PC-3 (cell line): Measurements from ENCODE around the gene FOXJ3. TPM values are rescaled to one million over a fixed set of nuclear protein-coding genes. Genes with fewer than 3 reads are reported as not detected.
A peak's percentile ranks its signal among the peaks of the same experiment; 100 is the strongest.

ENCODE experiments used
- ATAC-seq: fragments of 200-7000 bp; cut with Tn5 transposase; 2 replicates; pipeline ENCODE4 v1.9.1; 2020; ENCODE audit warnings: mild to moderate bottlenecking, moderate library complexity
- BruUV-seq: library from RNA; stranded (reverse); fragments of 400-500 nt; replicated peaks from 2 replicates; lab custom pipeline; 2021; lab: Mats Ljungman, UMichigan
- CTCF ChIA-PET: fragments of 300-600 bp; sonication (Branson Sonifier 250); formaldehyde crosslinking; loops from one replicate; lab custom pipeline; 2022; ENCODE audit warnings: antibody characterized with exemption; lab: Charles Lee
- POLR2A ChIA-PET: fragments of 300-600 bp; sonication (Branson Sonifier 250); formaldehyde crosslinking; loops from one replicate; lab custom pipeline; 2022; ENCODE audit warnings: antibody characterized with exemption; ENCODE audit not compliant: unreplicated experiment; lab: Charles Lee
- DNase-seq: peaks from one replicate; pipeline ENCODE4 v3.0.0-alpha.2; 2015
- H2AFZ ChIP-seq: fragments of 300-600 bp; sonication (generic); 2 replicates; pipeline ENCODE4 v1.6.0; 2016; ENCODE audit warnings: antibody characterized with exemption, low read length
- H3F3A ChIP-seq: fragments of 300-600 bp; sonication (generic); one replicate; pipeline ENCODE4 v1.6.0; 2017; ENCODE audit warnings: antibody characterized with exemption, low read length, control low read depth, mild to moderate bottlenecking; ENCODE audit not compliant: unreplicated experiment
- H3K27ac ChIP-seq: fragments of 300-600 bp; sonication (generic); 2 replicates; pipeline ENCODE4 v1.5.1; 2016; ENCODE audit warnings: mild to moderate bottlenecking, low read length
- H3K27me3 ChIP-seq: fragments of 300-600 bp; sonication (generic); 2 replicates; pipeline ENCODE4 v1.6.1; 2016; ENCODE audit warnings: low read length, mixed read lengths
- H3K36me3 ChIP-seq: fragments of 300-600 bp; sonication (generic); 2 replicates; pipeline ENCODE4 v1.6.1; 2016; ENCODE audit warnings: low read depth, mixed run types, low read length, mixed read lengths
- H3K4me1 ChIP-seq: fragments of 300-600 bp; sonication (generic); 2 replicates; pipeline ENCODE4 v1.5.1; 2016; ENCODE audit warnings: low read length; ENCODE audit not compliant: insufficient read depth
- H3K4me2 ChIP-seq: fragments of 300-600 bp; sonication (generic); 2 replicates; pipeline ENCODE4 v1.6.0; 2016; ENCODE audit warnings: low read length
- H3K4me3 ChIP-seq: fragments of 300-600 bp; sonication (generic); 2 replicates; pipeline ENCODE4 v1.5.1; 2016; ENCODE audit warnings: mild to moderate bottlenecking, low read length, mixed read lengths
- H3K79me2 ChIP-seq: fragments of 300-600 bp; sonication (generic); 2 replicates; pipeline ENCODE4 v1.6.1; 2017; ENCODE audit warnings: low read length, mixed read lengths
- H3K9ac ChIP-seq: fragments of 300-600 bp; sonication (generic); 2 replicates; pipeline ENCODE4 v1.6.0; 2016; ENCODE audit warnings: mild to moderate bottlenecking, low read length
- H3K9me2 ChIP-seq: fragments of 300-600 bp; sonication (generic); replicated peaks from 2 replicates; pipeline ENCODE4 v1.6.1; 2016; ENCODE audit warnings: mixed run types, low read length, mixed read lengths
- H3K9me3 ChIP-seq: fragments of 300-600 bp; sonication (generic); 2 replicates; pipeline ENCODE4 v1.6.1; 2016; ENCODE audit warnings: low read length, mixed read lengths
- H4K20me1 ChIP-seq: fragments of 300-600 bp; sonication (generic); 2 replicates; pipeline ENCODE4 v1.6.1; 2016; ENCODE audit warnings: low read length, mixed read lengths
- EZH2 ChIP-seq: fragments of 300-600 bp; sonication (generic); IDR thresholded peaks from one replicate; pipeline ENCODE4 v1.6.1; 2017; ENCODE audit warnings: antibody characterized with exemption, mild to moderate bottlenecking, low read length; ENCODE audit not compliant: unreplicated experiment
- EZH2phosphoT487 ChIP-seq: fragments of 300-600 bp; sonication (generic); IDR thresholded peaks from 2 replicates; pipeline ENCODE4 v1.6.1; 2018; ENCODE audit warnings: mild to moderate bottlenecking, antibody characterized with exemption, low read length, borderline replicate concordance
- intact Hi-C: fragments of 100-400 bp; cut with micrococcal nuclease; formaldehyde crosslinking; loops from 2 replicates; pipeline ENCODE4 v1.9.0; 2023
- total RNA-seq: library from RNA; depleted of rRNA; stranded (reverse); fragments of >200 nt; gene quantifications from 2 replicates; pipeline ENCODE4 v1.2.3, GENCODE V29; 2014
- TF ChIP-seq, protein P1 (sequence below): fragments of 300-600 bp; sonication (generic); conservative IDR thresholded peaks from 2 replicates; pipeline ENCODE4 v1.5.1; 2017; ENCODE audit warnings: antibody characterized with exemption, low read depth, mild to moderate bottlenecking, low read length

Gene FOXJ3
- total RNA-seq, 1 experiment from 2014 or later = 23.4 TPM

DNA sequence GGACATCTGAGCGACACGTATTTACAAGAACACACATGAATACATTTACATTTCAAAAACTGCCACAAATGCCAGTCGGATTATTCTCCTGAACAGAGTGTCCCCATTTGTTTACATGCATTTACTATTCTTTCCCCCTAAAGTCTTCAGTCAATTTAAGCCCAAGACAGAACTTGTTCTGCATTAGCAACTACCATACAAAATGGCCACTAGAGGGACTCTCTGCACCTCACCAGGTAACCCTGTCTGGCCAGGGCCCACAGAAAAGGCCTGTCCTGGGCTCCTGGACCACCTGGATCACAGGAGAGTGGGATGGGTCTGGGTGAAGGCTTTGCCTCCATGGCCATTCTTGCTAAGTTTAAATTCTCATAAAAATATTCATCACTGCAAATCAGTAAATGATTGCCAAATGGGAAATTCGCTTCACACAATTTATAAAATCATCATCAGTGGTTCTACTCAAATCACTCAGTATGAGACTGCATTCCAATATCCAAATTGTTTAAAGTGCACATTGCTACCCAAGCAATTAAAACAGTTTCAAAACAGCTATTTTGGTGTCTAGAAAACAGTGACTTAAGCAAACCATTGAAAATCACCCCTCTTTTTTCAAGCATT, 158.0 kb downstream of the FOXJ3 start:
- CTCF ChIA-PET = interaction anchor here (0.6 to 1.0 kb wide), 3 partner anchors 45 to 481 kb away, joined by 3 to 5 read pairs (median 3); no protein-coding TSS in a partner anchor
- H3K9ac ChIP-seq = no peak overlapping the region

GRCh38 chr1:42175314-42176054, 159.6 kb downstream of the FOXJ3 start:
- DNase-seq (peak; percentile 26), ATAC-seq (no peak)
- Histone ChIP-seq H3K36me3 (peaks cover 9% of the 10 kb centered on the region), H3K27ac (peak overlapping the region; percentile 88), H3K4me3 (no peak overlapping the region), H3F3A (peaks cover 4% of the 10 kb centered on the region), H3K4me1 (peaks cover 48% of the 10 kb centered on the region), H3K9ac (peak overlapping the region; percentile 22; the same call in 1 of the 2 replicates), H3K9me3 (no peaks in the 10 kb centered on the region), H3K79me2 (no peaks in the 10 kb centered on the region), H3K4me2 (no peak overlapping the region), H2AFZ (no peak overlapping the region), H3K9me2 (no peaks in the 10 kb centered on the region), H4K20me1 (no peaks in the 10 kb centered on the region), H3K27me3 (no peaks in the 10 kb centered on the region)
- no TSS peak for BruUV-seq
- CTCF ChIA-PET = no interaction called here
- TF ChIP-seq, protein P1, sequence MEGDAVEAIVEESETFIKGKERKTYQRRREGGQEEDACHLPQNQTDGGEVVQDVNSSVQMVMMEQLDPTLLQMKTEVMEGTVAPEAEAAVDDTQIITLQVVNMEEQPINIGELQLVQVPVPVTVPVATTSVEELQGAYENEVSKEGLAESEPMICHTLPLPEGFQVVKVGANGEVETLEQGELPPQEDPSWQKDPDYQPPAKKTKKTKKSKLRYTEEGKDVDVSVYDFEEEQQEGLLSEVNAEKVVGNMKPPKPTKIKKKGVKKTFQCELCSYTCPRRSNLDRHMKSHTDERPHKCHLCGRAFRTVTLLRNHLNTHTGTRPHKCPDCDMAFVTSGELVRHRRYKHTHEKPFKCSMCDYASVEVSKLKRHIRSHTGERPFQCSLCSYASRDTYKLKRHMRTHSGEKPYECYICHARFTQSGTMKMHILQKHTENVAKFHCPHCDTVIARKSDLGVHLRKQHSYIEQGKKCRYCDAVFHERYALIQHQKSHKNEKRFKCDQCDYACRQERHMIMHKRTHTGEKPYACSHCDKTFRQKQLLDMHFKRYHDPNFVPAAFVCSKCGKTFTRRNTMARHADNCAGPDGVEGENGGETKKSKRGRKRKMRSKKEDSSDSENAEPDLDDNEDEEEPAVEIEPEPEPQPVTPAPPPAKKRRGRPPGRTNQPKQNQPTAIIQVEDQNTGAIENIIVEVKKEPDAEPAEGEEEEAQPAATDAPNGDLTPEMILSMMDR = no peak
- TF ChIP-seq EZH2 = no peak
- TF ChIP-seq EZH2phosphoT487 = no peak
- POLR2A ChIA-PET = no interaction called here
- intact Hi-C loops = loop anchor here (2.0 to 10.0 kb wide), 4 partner anchors 29 to 601 kb away; no protein-coding TSS in a partner anchor

More for the DNA sequence above, 158.0 kb downstream of the FOXJ3 start:
- Histone ChIP-seq H3K79me2 (no peaks in the 10 kb centered on the region), H2AFZ (no peak overlapping the region), H3K27me3 (no peaks in the 10 kb centered on the region), H3K4me1 (peaks cover 47% of the 10 kb centered on the region), H3K9me2 (no peaks in the 10 kb centered on the region), H3K4me3 (no peak overlapping the region), H3K36me3 (peaks cover 9% of the 10 kb centered on the region), H3F3A (peaks cover 4% of the 10 kb centered on the region), H3K9me3 (no peaks in the 10 kb centered on the region), H4K20me1 (no peaks in the 10 kb centered on the region), H3K4me2 (0 out of 2 replicates have a peak overlapping the region, but pooled peaks have one; percentile 4), H3K27ac (peak overlapping the region; percentile 48)
- peak; percentile 69 for DNase-seq
- intact Hi-C loops = loop anchor here (2.0 to 10.0 kb wide), 3 partner anchors 164 to 602 kb away; no protein-coding TSS in a partner anchor
- TSS peak; percentile 2 for BruUV-seq
- ATAC-seq = peak; percentile 62
- POLR2A ChIA-PET = interaction anchor here (0.6 kb wide), 1 partner anchor 286 kb away, joined by 18 read pairs; the partner anchor contains the start of gene CCDC30
- TF ChIP-seq, protein P1 = peak; percentile 96
- TF ChIP-seq EZH2phosphoT487 (no peak), EZH2 (no peak)
